GM23248 (cell line): ENCODE data around the gene FAM168A. TPM values are rescaled to one million over a fixed set of nuclear protein-coding genes. Genes with fewer than 3 reads are reported as not detected.
A peak's percentile ranks its signal among the peaks of the same experiment; 100 is the strongest.

ENCODE experiments used
- DNase-seq: peaks from one replicate; pipeline ENCODE4 v3.0.0-alpha.2; 2015
- H2AFZ ChIP-seq: fragments of 200-600 bp; sonication (generic); 2 replicates; pipeline ENCODE4 v1.6.1; 2016; ENCODE audit warnings: antibody characterized with exemption
- H3F3A ChIP-seq: fragments of 200-600 bp; sonication (generic); 2 replicates; pipeline ENCODE4 v1.6.1; 2016; ENCODE audit warnings: mild to moderate bottlenecking, antibody characterized with exemption, mixed run types; ENCODE audit not compliant: insufficient read depth
- H3K27ac ChIP-seq: fragments of 200-600 bp; sonication (generic); 2 replicates; pipeline ENCODE4 v1.5.1; 2016; ENCODE audit warnings: mild to moderate bottlenecking
- H3K27me3 ChIP-seq: fragments of 200-600 bp; sonication (generic); replicated peaks from 2 replicates; pipeline ENCODE4 v1.6.1; 2016; ENCODE audit warnings: mild to moderate bottlenecking; ENCODE audit not compliant: insufficient read depth
- H3K36me3 ChIP-seq: fragments of 200-600 bp; sonication (generic); 2 replicates; pipeline ENCODE4 v1.6.1; 2016; ENCODE audit warnings: low read depth, mild to moderate bottlenecking
- H3K4me1 ChIP-seq: fragments of 200-600 bp; sonication (generic); 2 replicates; pipeline ENCODE4 v1.6.1; 2016; ENCODE audit warnings: mild to moderate bottlenecking; ENCODE audit not compliant: insufficient read depth
- H3K4me2 ChIP-seq: fragments of 200-600 bp; sonication (generic); one replicate; pipeline ENCODE4 v1.6.1; 2016; ENCODE audit warnings: mild to moderate bottlenecking; ENCODE audit not compliant: unreplicated experiment
- H3K4me3 ChIP-seq: fragments of 200-600 bp; sonication (generic); 2 replicates; pipeline ENCODE4 v1.5.1; 2016; ENCODE audit warnings: mild to moderate bottlenecking
- H3K79me2 ChIP-seq: fragments of 200-600 bp; sonication (generic); 2 replicates; pipeline ENCODE4 v1.6.1; 2016; ENCODE audit warnings: mild to moderate bottlenecking; ENCODE audit not compliant: insufficient read depth
- H3K9ac ChIP-seq: fragments of 200-600 bp; sonication (generic); 2 replicates; pipeline ENCODE4 v1.6.1; 2016; ENCODE audit warnings: mild to moderate bottlenecking
- H3K9me2 ChIP-seq: fragments of 200-600 bp; sonication (generic); 2 replicates; pipeline ENCODE4 v1.6.1; 2016; ENCODE audit warnings: mixed run types, mild to moderate bottlenecking, moderate library complexity; ENCODE audit not compliant: insufficient read depth
- H3K9me3 ChIP-seq: fragments of 200-600 bp; sonication (generic); one replicate; pipeline ENCODE4 v1.6.1; 2017; ENCODE audit warnings: low read depth
- H4K20me1 ChIP-seq: fragments of 200-600 bp; sonication (generic); 2 replicates; pipeline ENCODE4 v1.6.0; 2016; ENCODE audit not compliant: insufficient read depth
- EZH2 ChIP-seq: fragments of 200-600 bp; sonication (generic); IDR thresholded peaks from 2 replicates; pipeline ENCODE4 v1.6.1; 2018; ENCODE audit warnings: antibody characterized with exemption, mild to moderate bottlenecking; ENCODE audit not compliant: insufficient read depth, poor library complexity, severe bottlenecking
- EZH2phosphoT487 ChIP-seq: fragments of 200-600 bp; sonication (generic); IDR thresholded peaks from 2 replicates; pipeline ENCODE4 v1.6.1; 2018; ENCODE audit warnings: antibody characterized with exemption, moderate library complexity, mild to moderate bottlenecking, low read depth; ENCODE audit not compliant: insufficient read depth
- WGBS, 2 experiments: methylation state at CpG; one replicate each; pipeline ENCODE4 v1.1.6; 2015 to 2017; ENCODE audit warnings: low lambda C conversion rate in 2 of 2, low coverage in 1 of 2; ENCODE audit errors: missing lambda C conversion rate in 2 of 2; 5-methylcytosine and 5-hydroxymethylcytosine counted together
- in situ Hi-C: fragments of 300-500 bp; cut with MboI; formaldehyde crosslinking; loops from 2 replicates; pipeline ENCODE4 v1.15.0; 2020
- polyA plus RNA-seq: library from polyadenylated mRNA; unstranded; fragments of >200 nt; fragmentation: Nextera tagmentation; extraction: Ambion mirVana; gene quantifications from 2 replicates; pipeline ENCODE4 v1.2.1, GENCODE V29; 2016
- total RNA-seq: library from RNA; depleted of rRNA; stranded (reverse); fragments of >200 nt; shearing (Covaris generic); gene quantifications from 2 replicates; pipeline ENCODE4 v1.2.3, GENCODE V29; 2014

FAM168A gene
- total and polyA plus RNA-seq, 2 experiments from 2014 or later: 9.1 to 26.4 TPM

- Histone ChIP-seq H3K9ac (no peak overlapping the region), H3K4me1 (no peaks in the 10 kb centered on the region), H3K79me2 (peaks cover 86% of the 10 kb centered on the region), H3K4me3 (no peak overlapping the region), H3K27me3 (no peaks in the 10 kb centered on the region), H3K36me3 (no peaks in the 10 kb centered on the region), H3K9me2 (no peaks in the 10 kb centered on the region; the same call in 1 of the 2 replicates), H3K4me2 (no peak overlapping the region), H3F3A (no peaks in the 10 kb centered on the region; the same call in 1 of the 2 replicates), H4K20me1 (peaks cover 5% of the 10 kb centered on the region; the same call in 1 of the 2 replicates), H3K27ac (no peak overlapping the region), H3K9me3 (no peaks in the 10 kb centered on the region), H2AFZ (no peak overlapping the region)
- WGBS, 2 experiments: 85 to 86% methylated on average over 4 of the region's 4 CpGs
- no peak for TF ChIP-seq EZH2phosphoT487
- TF ChIP-seq EZH2: no peak
- in situ Hi-C loops: no loop called here
- no peak for DNase-seq
Measured at GRCh38 chr11:73549376-73549775, 48.5 kb downstream of the FAM168A start.

GRCh38 chr11:73547706-73548595 is 50.0 kb downstream of the FAM168A start:
- no peak overlapping the region for H2AFZ ChIP-seq
- no peaks in the 10 kb centered on the region for H3K36me3 ChIP-seq
- DNase-seq: no peak
- no peak overlapping the region for H3K4me3 ChIP-seq
- H3K4me1 ChIP-seq: no peaks in the 10 kb centered on the region
- no peaks in the 10 kb centered on the region; the same call in 1 of the 2 replicates for H3K9me2 ChIP-seq
- in situ Hi-C loops: no loop called here
- WGBS, 2 experiments: 95 to 96% methylated on average over 2 of the region's 2 CpGs
- H3F3A ChIP-seq: no peaks in the 10 kb centered on the region; the same call in 1 of the 2 replicates
- TF ChIP-seq EZH2 (no peak), EZH2phosphoT487 (no peak)
- no peaks in the 10 kb centered on the region for H3K27me3 ChIP-seq
- H3K9ac ChIP-seq: no peak overlapping the region
- H3K9me3 ChIP-seq: no peaks in the 10 kb centered on the region
- no peak overlapping the region for H3K27ac ChIP-seq
- H3K4me2 ChIP-seq: no peak overlapping the region
- H4K20me1 ChIP-seq: peaks cover 5% of the 10 kb centered on the region; the same call in 1 of the 2 replicates
- peaks cover 88% of the 10 kb centered on the region for H3K79me2 ChIP-seq

GRCh38 chr11:73542175-73542574 is 55.7 kb downstream of the FAM168A start:
- TF ChIP-seq EZH2phosphoT487: no peak
- TF ChIP-seq EZH2: no peak
- whole genome bisulfite sequencing, 2 experiments: 52 to 64% methylated on average over 1 of the region's 1 CpG
- peak; percentile 3 for DNase-seq
- Histone ChIP-seq H3K9me3 (no peaks in the 10 kb centered on the region), H3K27ac (no peak overlapping the region), H3F3A (peaks cover 6% of the 10 kb centered on the region; the same call in 1 of the 2 replicates), H2AFZ (no peak overlapping the region), H3K27me3 (no peaks in the 10 kb centered on the region), H3K36me3 (no peaks in the 10 kb centered on the region), H4K20me1 (peaks cover 5% of the 10 kb centered on the region), H3K9me2 (no peaks in the 10 kb centered on the region), H3K79me2 (peaks cover 88% of the 10 kb centered on the region), H3K4me2 (no peak overlapping the region), H3K4me3 (no peak overlapping the region), H3K9ac (no peak overlapping the region), H3K4me1 (peaks cover 13% of the 10 kb centered on the region)
- in situ Hi-C loops: no loop called here

- no peak for DNase-seq
- H3K9ac ChIP-seq: no peak overlapping the region
- H3K27me3 ChIP-seq: no peaks in the 10 kb centered on the region
- no peak overlapping the region for H2AFZ ChIP-seq
- no peaks in the 10 kb centered on the region for H3K9me2 ChIP-seq
- no peaks in the 10 kb centered on the region for H3K9me3 ChIP-seq
- peaks cover 13% of the 10 kb centered on the region for H3K4me1 ChIP-seq
- no peaks in the 10 kb centered on the region; the same call in 1 of the 2 replicates for H4K20me1 ChIP-seq
- H3K36me3 ChIP-seq: no peaks in the 10 kb centered on the region
- in situ Hi-C loops: no loop called here
- H3K4me3 ChIP-seq: no peak overlapping the region
- no peak overlapping the region for H3K27ac ChIP-seq
- H3K4me2 ChIP-seq: no peak overlapping the region
- WGBS, 2 experiments: 94 to 96% methylated on average over 5 of the region's 5 CpGs
- H3F3A ChIP-seq: peaks cover 6% of the 10 kb centered on the region; the same call in 1 of the 2 replicates
- H3K79me2 ChIP-seq: peaks cover 86% of the 10 kb centered on the region
- TF ChIP-seq EZH2: no peak
- TF ChIP-seq EZH2phosphoT487: no peak
Measured at GRCh38 chr11:73539506-73540084, 58.3 kb downstream of the FAM168A start.
